GM13976 (cell line): ENCODE measurements around the gene CAVIN1.

ENCODE experiments used
- DNase-seq: peaks from one replicate; pipeline ENCODE4 v3.0.0; 2012; ENCODE audit warnings: low spot score
- CTCF ChIP-seq: IDR thresholded peaks from 2 replicates; pipeline ENCODE4 v1.5.1; 2012; ENCODE audit warnings: borderline replicate concordance, mild to moderate bottlenecking; ENCODE audit not compliant: insufficient read depth; ENCODE audit errors: extremely low read depth, missing control alignments, control extremely low read depth
- in situ Hi-C: fragments of 300-500 bp; cut with MboI; formaldehyde crosslinking; loops from one replicate; pipeline ENCODE4 v1.12.0; 2022; ENCODE audit warnings: low sequenced_read_pairs, mixed read lengths, inconsistent platforms; ENCODE audit not compliant: unreplicated experiment

Gene CAVIN1, protein sequence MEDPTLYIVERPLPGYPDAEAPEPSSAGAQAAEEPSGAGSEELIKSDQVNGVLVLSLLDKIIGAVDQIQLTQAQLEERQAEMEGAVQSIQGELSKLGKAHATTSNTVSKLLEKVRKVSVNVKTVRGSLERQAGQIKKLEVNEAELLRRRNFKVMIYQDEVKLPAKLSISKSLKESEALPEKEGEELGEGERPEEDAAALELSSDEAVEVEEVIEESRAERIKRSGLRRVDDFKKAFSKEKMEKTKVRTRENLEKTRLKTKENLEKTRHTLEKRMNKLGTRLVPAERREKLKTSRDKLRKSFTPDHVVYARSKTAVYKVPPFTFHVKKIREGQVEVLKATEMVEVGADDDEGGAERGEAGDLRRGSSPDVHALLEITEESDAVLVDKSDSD

DNA sequence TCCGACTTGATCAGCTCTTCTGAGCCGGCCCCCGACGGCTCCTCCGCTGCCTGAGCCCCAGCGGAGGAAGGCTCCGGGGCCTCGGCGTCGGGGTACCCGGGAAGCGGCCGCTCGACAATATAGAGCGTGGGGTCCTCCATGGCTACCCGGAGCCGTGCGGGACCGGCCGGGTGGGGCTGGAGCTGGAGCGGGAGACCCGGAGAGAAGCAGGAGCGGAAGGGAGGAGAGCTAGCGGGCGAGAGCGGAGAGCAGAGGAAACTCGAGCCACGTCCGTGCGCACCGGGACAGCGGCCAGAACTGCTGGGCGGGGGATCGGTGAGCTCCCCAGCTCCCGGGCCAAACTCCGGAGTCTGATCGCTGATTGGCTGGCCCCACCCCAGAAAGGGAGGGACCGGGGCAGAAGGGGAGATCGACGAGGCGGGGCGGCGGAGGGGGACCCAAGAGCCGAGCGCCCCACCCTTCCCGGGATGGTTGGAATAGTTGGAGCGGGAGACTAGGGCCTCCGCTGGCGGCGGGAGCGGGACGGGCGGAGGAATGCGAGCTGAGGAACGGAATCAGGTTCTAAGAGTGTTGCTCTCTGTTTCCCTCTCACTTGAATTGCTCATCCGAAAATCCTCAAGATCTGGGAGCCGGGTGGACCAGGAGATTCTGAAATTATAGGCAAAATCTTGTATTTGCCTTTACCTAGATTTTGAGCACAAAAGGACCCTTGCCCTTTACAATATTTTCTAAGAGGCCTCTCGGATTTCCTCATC is at the start of gene CAVIN1:
Gene CAVIN1, minus strand, starts transcription at position 299 of the 755 bp plus-strand sequence. Its CDS starts 159 bp downstream, at position 140.
- TF ChIP-seq CTCF: no peak
- in situ Hi-C loops: loop anchor here (25.0 kb wide), 1 partner anchor 236 kb away; the partner anchor contains the start of genes GHDC, HCRT and KCNH4

DNA sequence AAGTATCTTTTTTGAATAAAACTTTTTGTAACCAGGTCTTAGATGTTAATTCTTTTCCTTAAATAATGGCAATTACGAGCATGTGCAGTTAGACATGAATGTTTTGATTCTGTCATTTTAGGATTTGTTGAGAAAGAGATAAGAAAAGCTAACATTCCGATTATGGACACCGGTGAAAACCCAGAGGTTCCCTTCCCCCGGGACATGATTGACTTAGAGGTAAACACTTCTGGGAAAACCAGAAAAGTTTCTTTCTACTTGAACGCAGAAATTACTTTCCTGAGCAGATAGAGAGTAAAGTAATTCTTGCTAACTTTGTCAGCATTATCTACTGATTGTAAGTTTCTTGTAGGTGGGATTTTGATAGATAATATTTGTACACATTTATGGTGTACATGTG is 44.8 kb upstream of the CAVIN1 start:
- no peak for DNase-seq
- in situ Hi-C loops: no loop called here
- TF ChIP-seq CTCF: no peak

More for the DNA sequence above, at the start of gene CAVIN1:
- DNase-seq: peak; percentile 73

- in situ Hi-C loops: no loop called here
- TF ChIP-seq CTCF: no peak
- no peak for DNase-seq
These were observed 40.9 kb upstream of the CAVIN1 start for GRCh38 chr17:42463976-42464400.

DNA sequence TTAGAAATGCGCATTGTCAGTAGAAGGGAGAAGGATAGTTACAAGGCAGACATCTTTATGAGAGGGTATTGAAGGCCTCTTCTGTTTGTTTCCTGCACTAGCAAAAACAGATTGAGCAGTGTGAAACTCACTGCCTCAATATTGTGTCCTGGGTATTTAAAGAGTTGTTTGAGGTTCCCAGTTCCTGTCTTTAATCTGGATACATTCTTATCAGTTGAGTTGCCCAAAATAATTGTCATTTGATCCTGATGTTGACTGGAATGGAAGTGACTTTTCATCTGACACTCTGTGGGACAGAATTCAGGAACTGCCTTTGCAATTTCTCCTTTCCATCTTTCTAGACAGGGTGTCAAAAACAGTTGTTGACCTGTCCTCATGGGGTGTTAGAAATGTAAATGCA is 37.3 kb upstream of the CAVIN1 start:
- in situ Hi-C loops: no loop called here
- DNase-seq: no peak
- TF ChIP-seq CTCF: no peak

DNA sequence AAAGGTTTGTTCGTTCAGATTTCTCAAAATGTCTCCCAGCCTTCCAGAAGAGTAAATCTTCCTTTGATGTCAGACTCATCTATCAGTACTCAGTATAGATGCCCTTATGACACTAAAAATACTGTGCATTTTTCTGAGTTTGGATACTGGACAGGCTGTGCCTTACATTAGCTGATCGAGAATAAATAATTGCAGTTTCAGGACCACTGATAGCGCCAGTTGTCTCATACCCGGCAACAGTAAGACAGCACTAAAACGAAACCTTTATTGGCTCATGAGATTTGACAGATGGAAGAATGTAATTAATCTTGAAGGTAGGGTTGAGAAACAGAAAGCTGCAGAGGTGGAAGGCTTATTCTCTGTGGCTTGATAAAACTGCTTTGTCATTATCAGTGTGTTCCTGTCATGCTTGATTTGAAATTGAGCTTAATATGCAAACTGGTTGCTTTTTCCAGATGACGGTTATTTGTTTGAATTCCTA is 36.8 kb upstream of the CAVIN1 start:
- in situ Hi-C loops: no loop called here
- peak; percentile 59 for DNase-seq
- TF ChIP-seq CTCF: no peak

DNA sequence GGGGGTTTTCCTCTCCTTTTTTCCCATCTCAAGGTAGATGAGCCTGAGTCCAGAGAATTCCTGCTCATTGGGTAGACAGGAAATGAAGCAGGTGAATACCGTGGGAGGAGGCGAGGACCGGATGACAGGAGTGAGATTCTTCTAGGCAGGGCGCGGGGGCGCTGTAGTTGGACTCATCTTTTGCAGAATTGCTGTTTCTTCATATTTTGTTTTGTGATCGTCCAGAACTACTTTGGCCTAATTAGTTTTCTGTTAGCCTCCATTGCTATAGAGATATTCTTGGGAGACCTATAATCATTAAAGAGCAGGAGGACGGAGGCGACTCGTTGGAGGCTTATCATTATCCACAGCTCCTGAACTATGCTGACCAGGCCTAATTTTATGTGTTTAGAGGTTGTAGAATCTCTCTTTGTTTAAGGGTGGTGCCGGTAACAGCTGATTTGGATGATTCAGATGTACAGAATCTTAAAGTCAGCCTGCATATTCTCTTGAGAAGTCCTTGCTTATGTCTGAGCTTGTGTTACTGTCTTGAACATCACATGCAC is 36.3 kb upstream of the CAVIN1 start:
- peak; percentile 55 for TF ChIP-seq CTCF
- no peak for DNase-seq
- in situ Hi-C loops: no loop called here
